SH-SY5Y (cell line): ENCODE data around the gene MRPS22.

ENCODE experiments used
- GATA2 ChIP-seq: IDR thresholded peaks from 2 replicates; pipeline ENCODE4 v1.6.1; 2011; ENCODE audit warnings: mild to moderate bottlenecking, low read depth, low read length
- GATA3 ChIP-seq: IDR thresholded peaks from 2 replicates; pipeline ENCODE4 v1.6.1; 2011; ENCODE audit warnings: low read depth, mild to moderate bottlenecking, low read length, moderate library complexity

DNA sequence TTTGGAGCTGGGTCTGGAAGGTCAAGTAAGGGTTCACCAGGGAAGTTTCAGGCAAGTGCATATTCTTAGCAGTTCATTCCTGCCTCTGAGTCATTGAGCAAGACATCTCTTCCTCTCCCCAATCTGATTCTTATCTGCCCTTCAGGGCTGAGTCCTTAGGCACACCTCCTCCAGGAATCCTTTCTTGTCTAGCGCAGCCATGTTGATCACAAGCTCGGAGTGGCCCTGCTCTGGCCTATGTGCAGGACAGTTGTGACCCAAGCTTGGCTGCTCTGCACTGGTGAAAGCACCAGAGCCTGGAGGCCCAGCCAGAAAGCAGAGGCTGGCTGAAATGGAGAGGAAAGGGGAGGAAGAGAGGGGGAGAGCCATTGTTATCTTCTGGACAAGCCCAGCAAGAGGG lies 30.9 kb upstream of the MRPS22 start:
- TF ChIP-seq GATA2: no peak
- no peak for TF ChIP-seq GATA3
